Cardiac ventricle fibroblast (primary cell): ENCODE measurements around the gene CCDC85A. TPM values are rescaled to one million over a fixed set of nuclear protein-coding genes. Genes with fewer than 3 reads are reported as not detected.

Experiments used
- total RNA-seq: library from RNA; depleted of rRNA; stranded (reverse); fragments of >200 nt; gene quantifications from 2 replicates; pipeline ENCODE4 v1.2.3, GENCODE V29; 2015

The CCDC85A gene
- 0.06 and 0.34 TPM in 2 replicates for total RNA-seq

GRCh38 chr2:56183643-56184499 lies at the start of gene CCDC85A:
Gene CCDC85A, plus strand, starts transcription at chr2:56183990. Its CDS starts 635 bp downstream, at chr2:56184625.

